Gastrocnemius medialis (tissue), 4 donors: ENCODE measurements around the gene ZBTB16. TPM values are rescaled to one million over a fixed set of nuclear protein-coding genes. Genes with fewer than 3 reads are reported as not detected.

Experiments used
- ATAC-seq, 2 donors: fragments of 150-250 bp; one replicate each; pipeline ENCODE4 v1.9.1; 2016
- DNase-seq, 2 donors: peaks; one replicate each; pipeline ENCODE4 v3.0.0-alpha.2; 2019
- H3K27ac ChIP-seq, 4 donors: fragments of 200-600 bp; sonication (generic); 1 replicate in 1 of 4; 2 replicates in 3 of 4; pipeline ENCODE4 v1.5.1; 2016 to 2018; ENCODE audit warnings: mild to moderate bottlenecking in 2 of 4, moderate library complexity in 1 of 4
- H3K27me3 ChIP-seq, 3 donors: fragments of 200-600 bp; sonication (generic) in 2 of 3; 1 replicate in 1 of 3; 2 replicates in 2 of 3; pipeline versions ENCODE4 v1.5.1 to v1.6.0; 2016 to 2019; ENCODE audit warnings: mild to moderate bottlenecking in 1 of 3, moderate library complexity in 1 of 3
- H3K36me3 ChIP-seq, 2 donors: fragments of 200-600 bp; sonication (generic) in 1 of 2; one replicate each; pipeline ENCODE4 v1.5.1; 2017 to 2018
- H3K4me1 ChIP-seq, 2 donors: fragments of 200-600 bp; sonication (generic) in 1 of 2; one replicate each; pipeline ENCODE4 v1.5.1; 2016 to 2017; ENCODE audit warnings: mild to moderate bottlenecking in 2 of 2
- H3K4me3 ChIP-seq, 4 donors: fragments of 200-600 bp; sonication (generic) in 3 of 4; 1 replicate in 1 of 4; 2 replicates in 3 of 4; pipeline ENCODE4 v1.5.1; 2016 to 2019; ENCODE audit warnings: mild to moderate bottlenecking in 2 of 4
- H3K9me3 ChIP-seq, 3 donors: fragments of 200-600 bp; sonication (generic) in 2 of 3; 1 replicate in 1 of 3; 2 replicates in 2 of 3; pipeline ENCODE4 v1.5.1; 2016 to 2019
- POLR2A ChIP-seq, 2 donors: fragments of 450-650 bp; IDR thresholded peaks; one replicate each; pipeline ENCODE4 v1.6.1; 2017; ENCODE audit warnings: antibody characterized with exemption in 2 of 2, mild to moderate bottlenecking in 2 of 2, moderate library complexity in 2 of 2
- in situ Hi-C, 4 donors: fragments of 200-750 bp; cut with MboI; loops; one replicate each; pipeline versions ENCODE4 v1.15.0 to v1.8.0; 2017; ENCODE audit warnings: low sequenced_read_pairs in 4 of 4
- intact Hi-C: fragments of 100-400 bp; cut with DNase I; formaldehyde crosslinking; loops from one replicate; pipeline ENCODE4 v1.15.1; 2023; ENCODE audit warnings: low total_unique reads
- total RNA-seq, 4 donors: library from RNA; depleted of rRNA; stranded (reverse); fragments of >200 nt; gene quantifications; one replicate each; pipeline versions ENCODE4 v1.1.0 to v1.2.3, GENCODE V29; 2016
- TF ChIP-seq, protein P1 (sequence below), 5 experiments: fragments of 450-650 bp in 3 of 5; fragments of 200-600 bp in 2 of 5; sonication (generic) in 2 of 5; IDR thresholded peaks in 4 of 5; conservative IDR thresholded peaks in 1 of 5; 1 replicate in 4 of 5; 2 replicates in 1 of 5; pipeline ENCODE4 v1.5.1; 2016 to 2019; ENCODE audit warnings: antibody characterized with exemption in 5 of 5, mild to moderate bottlenecking in 3 of 5, moderate library complexity in 3 of 5

The ZBTB16 gene
- total RNA-seq, 4 donors from 2014 or later: 156 to 250 (median 196) TPM

- intact Hi-C loops: no loop called here
- Histone ChIP-seq H3K36me3 (peaks cover 0 to 51% of the 10 kb centered on the region in 2 donors), H3K27me3 (no peaks in the 10 kb centered on the region), H3K4me1 (peaks cover 77 to 86% of the 10 kb centered on the region in 2 donors), H3K4me3 (no peak overlapping the region), H3K9me3 (no peaks in the 10 kb centered on the region), H3K27ac (peak overlapping the region; percentile 87 to 98 (median 95))
- TF ChIP-seq POLR2A (IDR thresholded peaks at IDR 0.05): peak in 1 of 2 donors; percentile 4
- TF ChIP-seq, protein P1, sequence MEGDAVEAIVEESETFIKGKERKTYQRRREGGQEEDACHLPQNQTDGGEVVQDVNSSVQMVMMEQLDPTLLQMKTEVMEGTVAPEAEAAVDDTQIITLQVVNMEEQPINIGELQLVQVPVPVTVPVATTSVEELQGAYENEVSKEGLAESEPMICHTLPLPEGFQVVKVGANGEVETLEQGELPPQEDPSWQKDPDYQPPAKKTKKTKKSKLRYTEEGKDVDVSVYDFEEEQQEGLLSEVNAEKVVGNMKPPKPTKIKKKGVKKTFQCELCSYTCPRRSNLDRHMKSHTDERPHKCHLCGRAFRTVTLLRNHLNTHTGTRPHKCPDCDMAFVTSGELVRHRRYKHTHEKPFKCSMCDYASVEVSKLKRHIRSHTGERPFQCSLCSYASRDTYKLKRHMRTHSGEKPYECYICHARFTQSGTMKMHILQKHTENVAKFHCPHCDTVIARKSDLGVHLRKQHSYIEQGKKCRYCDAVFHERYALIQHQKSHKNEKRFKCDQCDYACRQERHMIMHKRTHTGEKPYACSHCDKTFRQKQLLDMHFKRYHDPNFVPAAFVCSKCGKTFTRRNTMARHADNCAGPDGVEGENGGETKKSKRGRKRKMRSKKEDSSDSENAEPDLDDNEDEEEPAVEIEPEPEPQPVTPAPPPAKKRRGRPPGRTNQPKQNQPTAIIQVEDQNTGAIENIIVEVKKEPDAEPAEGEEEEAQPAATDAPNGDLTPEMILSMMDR (IDR thresholded peaks at IDR 0.05 in 4 of 5, conservative IDR thresholded peaks at IDR 0.05 in 1 of 5): peak in 1 of 5 experiments; percentile 31
- in situ Hi-C loops: loop anchor here in 2 of 4 donors (10.0 to 25.0 kb wide), 2 partner anchors 69 to 366 kb away; partner anchors contain the start of gene USP28 (in 1 of the 2)
- ATAC-seq (no peak), DNase-seq (no peak)
These were observed 194.3 kb downstream of the ZBTB16 start for GRCh38 chr11:114253771-114254170.

DNA sequence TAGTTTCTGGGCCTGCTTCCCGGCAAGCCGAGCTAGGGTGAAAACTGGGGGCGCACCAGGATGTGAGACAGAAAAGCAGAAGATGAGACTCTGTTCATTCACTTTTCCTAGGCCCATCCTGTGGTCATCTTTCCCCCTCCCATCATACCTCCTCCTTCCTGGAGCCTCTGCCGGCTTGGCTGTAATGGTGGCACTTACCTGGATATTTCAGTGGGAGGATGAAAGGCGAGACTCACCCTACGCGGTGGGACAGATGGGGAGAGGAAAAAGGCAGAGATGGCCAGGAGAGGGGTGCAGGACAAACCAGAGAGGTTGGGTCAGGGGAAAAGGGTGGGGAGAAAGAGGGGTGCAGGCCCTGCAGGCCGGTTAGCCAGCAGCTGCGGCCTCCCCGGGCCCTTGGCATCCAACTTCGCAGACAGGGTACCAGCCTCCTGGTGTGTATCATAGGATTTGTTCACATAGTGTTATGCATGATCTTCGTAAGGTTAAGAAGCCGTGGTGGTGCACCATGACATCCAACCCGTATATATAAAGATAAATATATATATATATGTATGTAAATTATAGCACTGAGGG, 195.1 kb downstream of the ZBTB16 start:
- H3K4me3 ChIP-seq: no peak overlapping the region
- TF ChIP-seq, protein P1 (IDR thresholded peaks at IDR 0.05 in 4 of 5, conservative IDR thresholded peaks at IDR 0.05 in 1 of 5): no peak
- no peak for TF ChIP-seq POLR2A (IDR thresholded peaks at IDR 0.05)
- H3K27ac ChIP-seq: peak overlapping the region; percentile 87 to 98 (median 95)
- intact Hi-C loops: loop anchor here (5.0 kb wide), 1 partner anchor 92 kb away; no protein-coding TSS in a partner anchor
- no peaks in the 10 kb centered on the region for H3K27me3 ChIP-seq
- H3K4me1 ChIP-seq: peaks cover 82 to 95% of the 10 kb centered on the region in 2 donors
- in situ Hi-C loops: loop anchor here in 2 of 4 donors (10.0 to 25.0 kb wide), 2 partner anchors 70 to 367 kb away; partner anchors contain the start of gene USP28 (in 1 of the 2)
- DNase-seq: no peak
- H3K9me3 ChIP-seq: no peaks in the 10 kb centered on the region
- no peak for ATAC-seq
- peaks cover 0 to 47% of the 10 kb centered on the region in 2 donors for H3K36me3 ChIP-seq

GRCh38 chr11:114255289-114255688, 195.8 kb downstream of the ZBTB16 start:
- peak overlapping the region; percentile 87 to 98 (median 95) for H3K27ac ChIP-seq
- H3K4me3 ChIP-seq: no peak overlapping the region
- TF ChIP-seq, protein P1 (IDR thresholded peaks at IDR 0.05 in 4 of 5, conservative IDR thresholded peaks at IDR 0.05 in 1 of 5): no peak
- no peak for TF ChIP-seq POLR2A (IDR thresholded peaks at IDR 0.05)
- H3K4me1 ChIP-seq: peaks cover 82 to 100% of the 10 kb centered on the region in 2 donors
- ATAC-seq: no peak
- no peaks in the 10 kb centered on the region for H3K9me3 ChIP-seq
- no peaks in the 10 kb centered on the region for H3K27me3 ChIP-seq
- DNase-seq: no peak
- H3K36me3 ChIP-seq: peaks cover 0 to 40% of the 10 kb centered on the region in 2 donors
- intact Hi-C loops: loop anchor here (5.0 kb wide), 1 partner anchor 93 kb away; no protein-coding TSS in a partner anchor
- in situ Hi-C loops: loop anchor here in 2 of 4 donors (10.0 to 25.0 kb wide), 2 partner anchors 70 to 368 kb away; partner anchors contain the start of gene USP28 (in 1 of the 2)

DNA sequence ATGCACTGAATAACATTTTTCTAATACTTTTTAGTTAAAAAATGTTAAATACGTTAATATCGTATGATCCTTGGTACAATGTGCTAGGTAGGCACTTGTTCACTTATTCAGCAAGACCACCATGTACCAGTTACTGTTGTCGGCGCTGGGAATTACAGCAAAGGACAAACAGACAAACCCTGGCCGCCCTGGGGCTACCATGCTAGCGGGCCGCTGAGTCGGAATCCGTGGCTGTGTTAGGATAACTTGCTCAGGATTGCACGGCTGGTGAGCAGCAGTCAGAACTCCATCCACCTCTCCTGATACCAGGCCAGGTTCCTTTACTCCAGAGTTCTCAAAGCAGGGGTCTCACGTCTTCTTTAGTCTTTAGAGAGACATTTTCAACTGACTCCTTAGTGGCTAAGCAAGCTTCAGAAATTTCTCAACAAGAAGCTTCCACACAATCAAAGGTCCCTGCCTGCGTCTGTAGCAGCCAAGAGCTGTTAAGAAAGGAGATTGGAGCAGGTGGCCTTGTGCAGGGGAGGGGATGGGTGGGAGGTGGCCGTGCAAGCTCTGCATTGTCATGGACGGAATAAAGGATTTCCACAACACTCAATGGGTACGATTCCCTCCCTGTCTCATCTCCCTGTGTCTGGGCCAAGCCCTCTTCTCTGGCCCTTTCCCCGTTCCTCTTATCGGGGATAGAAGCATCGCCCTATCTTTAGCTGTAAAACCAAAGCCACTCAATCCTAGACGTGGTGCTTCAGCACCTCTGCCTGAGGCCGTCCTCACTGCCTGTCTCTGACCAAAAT, 196.9 kb downstream of the ZBTB16 start:
- in situ Hi-C loops (loop anchor here in 2 of 4 donors (10.0 to 25.0 kb wide), 2 partner anchors 72 to 369 kb away; partner anchors contain the start of gene USP28 (in 1 of the 2)), intact Hi-C loops (loop anchor here (5.0 kb wide), 1 partner anchor 94 kb away; no protein-coding TSS in a partner anchor)
- peaks cover 0 to 29% of the 10 kb centered on the region in 2 donors for H3K36me3 ChIP-seq
- H3K27ac ChIP-seq: peak overlapping the region; percentile 87 to 98 (median 95)
- ATAC-seq (no peak), DNase-seq (no peak)
- TF ChIP-seq, protein P1 (IDR thresholded peaks at IDR 0.05 in 4 of 5, conservative IDR thresholded peaks at IDR 0.05 in 1 of 5): no peak
- TF ChIP-seq POLR2A (IDR thresholded peaks at IDR 0.05): no peak
- no peaks in the 10 kb centered on the region for H3K27me3 ChIP-seq
- peak overlapping the region in 1 of 4 donors; percentile 2 for H3K4me3 ChIP-seq
- H3K9me3 ChIP-seq: no peaks in the 10 kb centered on the region
- H3K4me1 ChIP-seq: peaks cover 80 to 100% of the 10 kb centered on the region in 2 donors
